Upper lobe of right lung (tissue), 1 donor: Measurements from ENCODE around the gene NRSN2. TPM values are rescaled to one million over a fixed set of nuclear protein-coding genes. Genes with fewer than 3 reads are reported as not detected.

ENCODE experiments used
- ATAC-seq: fragments of 200-7000 bp; cut with Tn5 transposase; one replicate; pipeline ENCODE4 v1.9.1; 2020; ENCODE audit warnings: mild to moderate bottlenecking, moderate library complexity
- DNase-seq: peaks from one replicate; pipeline ENCODE4 v3.0.0-alpha.2; 2020
- H3K27ac ChIP-seq: fragments of 200-600 bp; one replicate; pipeline ENCODE4 v1.8.0; 2022
- H3K27me3 ChIP-seq: fragments of 200-600 bp; one replicate; pipeline ENCODE4 v1.8.0; 2022; ENCODE audit warnings: mild to moderate bottlenecking
- H3K36me3 ChIP-seq: fragments of 200-600 bp; one replicate; pipeline ENCODE4 v1.8.0; 2022
- H3K4me1 ChIP-seq: fragments of 200-600 bp; one replicate; pipeline ENCODE4 v1.8.0; 2022
- H3K4me3 ChIP-seq: fragments of 200-600 bp; one replicate; pipeline ENCODE4 v1.8.0; 2022; ENCODE audit warnings: mild to moderate bottlenecking
- H3K9me3 ChIP-seq: fragments of 200-600 bp; one replicate; pipeline ENCODE4 v1.8.0; 2022
- CTCF ChIP-seq: fragments of 200-600 bp; IDR thresholded peaks from one replicate; pipeline ENCODE4 v1.8.0; 2022; ENCODE audit warnings: antibody characterized with exemption
- intact Hi-C: fragments of 100-400 bp; cut with DNase I; formaldehyde crosslinking; loops from one replicate; pipeline ENCODE4 v1.11.0; 2022
- total RNA-seq: library from RNA; stranded (reverse); fragmentation: NEBNext Ultra II Directional; extraction: Animal tissue kit (Norgen Biotek cat#: 25700); gene quantifications from one replicate; pipeline ENCODE4 v1.2.1, GENCODE V29; 2021
- donor health status: DM: no; HTN: yes; CAD: no; lungs with severe emphysema.

NRSN2 gene
- total RNA-seq, 1 donor from 2014 or later: 19.9 TPM

GRCh38 chr20:401682-402495 lies 55.0 kb downstream of the NRSN2 start:
- DNase-seq (no peak), ATAC-seq (no peak)
- H3K36me3 ChIP-seq: peaks cover 9% of the 10 kb centered on the region
- no peaks in the 10 kb centered on the region for H3K4me1 ChIP-seq
- no peaks in the 10 kb centered on the region for H3K27me3 ChIP-seq
- intact Hi-C loops: no loop called here
- no peaks in the 10 kb centered on the region for H3K9me3 ChIP-seq
- H3K27ac ChIP-seq: no peak overlapping the region
- no peak for TF ChIP-seq CTCF
- H3K4me3 ChIP-seq: no peak overlapping the region

- H3K9me3 ChIP-seq: no peaks in the 10 kb centered on the region
- no peak for ATAC-seq
- DNase-seq: no peak
- TF ChIP-seq CTCF: no peak
- peaks cover 5% of the 10 kb centered on the region for H3K4me1 ChIP-seq
- peaks cover 3% of the 10 kb centered on the region for H3K36me3 ChIP-seq
- no peak overlapping the region for H3K4me3 ChIP-seq
- intact Hi-C loops: no loop called here
- H3K27ac ChIP-seq: no peak overlapping the region
- H3K27me3 ChIP-seq: no peaks in the 10 kb centered on the region
Observed at GRCh38 chr20:402496-402885, 55.6 kb downstream of the NRSN2 start.

- H3K9me3 ChIP-seq: no peaks in the 10 kb centered on the region
- no peak for DNase-seq
- H3K36me3 ChIP-seq: no peaks in the 10 kb centered on the region
- intact Hi-C loops: no loop called here
- peaks cover 5% of the 10 kb centered on the region for H3K4me1 ChIP-seq
- H3K27ac ChIP-seq: no peak overlapping the region
- H3K4me3 ChIP-seq: no peak overlapping the region
- TF ChIP-seq CTCF: no peak
- no peaks in the 10 kb centered on the region for H3K27me3 ChIP-seq
- no peak for ATAC-seq
Observed at GRCh38 chr20:402898-403581, 56.1 kb downstream of the NRSN2 start.

- no peak for TF ChIP-seq CTCF
- H3K27me3 ChIP-seq: no peaks in the 10 kb centered on the region
- intact Hi-C loops: no loop called here
- no peak overlapping the region for H3K27ac ChIP-seq
- DNase-seq: no peak
- H3K4me1 ChIP-seq: peaks cover 5% of the 10 kb centered on the region
- ATAC-seq: no peak
- no peaks in the 10 kb centered on the region for H3K36me3 ChIP-seq
- H3K4me3 ChIP-seq: no peak overlapping the region
- H3K9me3 ChIP-seq: no peaks in the 10 kb centered on the region
Observed at GRCh38 chr20:403582-403957, 56.7 kb downstream of the NRSN2 start.

GRCh38 chr20:404088-404487 lies 57.2 kb downstream of the NRSN2 start:
- H3K4me3 ChIP-seq: no peak overlapping the region
- no peak for TF ChIP-seq CTCF
- no peaks in the 10 kb centered on the region for H3K9me3 ChIP-seq
- ATAC-seq (no peak), DNase-seq (no peak)
- H3K4me1 ChIP-seq: peaks cover 8% of the 10 kb centered on the region
- no peaks in the 10 kb centered on the region for H3K36me3 ChIP-seq
- intact Hi-C loops: no loop called here
- H3K27me3 ChIP-seq: no peaks in the 10 kb centered on the region
- no peak overlapping the region for H3K27ac ChIP-seq

Other genes with a start within 250 kb of the NRSN2 start
- gene DEFB126, start 204.5 kb upstream of the NRSN2 start, total RNA-seq: not detected
- gene DEFB127, start 189.7 kb upstream of the NRSN2 start, total RNA-seq: not detected
- not detected for gene DEFB128, start 157.4 kb upstream of the NRSN2 start, total RNA-seq
- gene DEFB129, start 119.9 kb upstream of the NRSN2 start, total RNA-seq: not detected
- gene DEFB132, start 89.4 kb upstream of the NRSN2 start, total RNA-seq: not detected
- gene C20orf96, start 56.4 kb upstream of the NRSN2 start, total RNA-seq: 8.8 TPM
- gene ZCCHC3, start 49.5 kb upstream of the NRSN2 start, total RNA-seq: 15.7 TPM
- 8.4 TPM for gene SOX12, start 21.6 kb upstream of the NRSN2 start, total RNA-seq
- gene TRIB3, start 33.6 kb downstream of the NRSN2 start, total RNA-seq: 16.8 TPM
- 101 TPM for gene RBCK1, start 61.2 kb downstream of the NRSN2 start, total RNA-seq
- gene TBC1D20, start 115.4 kb downstream of the NRSN2 start, total RNA-seq: 38.4 TPM
- gene CSNK2A1, start 196.7 kb downstream of the NRSN2 start, total RNA-seq: 84.8 TPM